ENCODE data around the gene ADRA1B. TPM values are rescaled to one million over a fixed set of nuclear protein-coding genes. Genes with fewer than 3 reads are reported as not detected.
"Not testable (repeated sequence)": the region's sequence is repeated elsewhere in the genome, so short reads cannot be mapped to it uniquely, and the experiment has no call there.

The ADRA1B gene
- total and polyA plus RNA-seq, 7 experiments from 2014 or later: 0.10 TPM; not detected in 6

DNA sequence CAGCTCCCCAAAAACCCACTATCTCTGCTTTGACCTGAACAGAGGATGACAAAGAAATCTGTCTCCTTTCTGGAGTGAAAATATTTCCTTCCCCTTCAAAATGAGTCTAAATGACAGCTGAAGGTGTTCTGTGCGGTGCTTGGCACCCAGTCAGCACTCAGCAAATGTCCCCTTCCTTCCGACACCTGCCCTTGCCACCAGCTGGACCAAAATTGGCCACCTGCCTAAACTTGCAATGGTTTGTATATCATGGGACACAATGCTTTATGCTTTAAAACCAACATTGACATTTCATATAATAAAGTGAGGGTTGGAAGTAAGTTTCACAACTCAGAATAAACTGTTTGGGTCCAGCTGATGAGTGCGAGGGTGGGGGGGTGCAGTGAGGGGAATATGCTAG, 85.2 kb downstream of the ADRA1B start:
- intact Hi-C loops (cut with micrococcal nuclease): no loop called here
- Mint-ChIP-seq H3K9me3 (no peaks in the 10 kb centered on the region), H3K4me3 (no peak overlapping the region), H3K4me1 (no peaks in the 10 kb centered on the region), H3K27me3 (peaks cover 12 to 32% (median 19%) of the 10 kb centered on the region in 5 donors), H3K36me3 (peaks cover 0 to 4% (median 0%) of the 10 kb centered on the region in 5 donors), H3K27ac (no peak overlapping the region)
- Histone ChIP-seq H3K27ac (ENCODE audit: low read depth, low read length) (no peak overlapping the region), H3K4me1 (ENCODE audit: control insufficient read depth in 2 of 2, insufficient read depth in 2 of 2, low read length in 2 of 2) (no peaks in the 10 kb centered on the region), H3K9me3 (ENCODE audit: control insufficient read depth in 2 of 3, low read length in 3 of 3) (no peaks in the 10 kb centered on the region), H3K27me3 (ENCODE audit: control insufficient read depth in 2 of 2, insufficient read depth in 2 of 2, low read length in 2 of 2) (peaks cover 0 to 3% of the 10 kb centered on the region in 2 donors), H3K36me3 (ENCODE audit: control insufficient read depth in 2 of 3, insufficient read depth in 3 of 3, low read length in 3 of 3) (no peaks in the 10 kb centered on the region), H3K4me3 (ENCODE audit: low read length) (no peak overlapping the region)
- no peak for ATAC-seq
- ChIA-PET CTCF (no interaction called here), POLR2A (no interaction called here)
- no peak for DNase-seq

- Histone ChIP-seq H3K4me1 (ENCODE audit: control insufficient read depth in 2 of 2, insufficient read depth in 2 of 2, low read length in 2 of 2) (peaks cover 9 to 13% of the 10 kb centered on the region in 2 donors), H3K27me3 (ENCODE audit: control insufficient read depth in 2 of 2, insufficient read depth in 2 of 2, low read length in 2 of 2) (no peaks in the 10 kb centered on the region), H3K9me3 (ENCODE audit: control insufficient read depth in 2 of 3, low read length in 3 of 3) (no peaks in the 10 kb centered on the region), H3K36me3 (ENCODE audit: control insufficient read depth in 2 of 3, insufficient read depth in 3 of 3, low read length in 3 of 3) (peaks cover 0 to 6% (median 0%) of the 10 kb centered on the region in 3 experiments), H3K27ac (ENCODE audit: low read depth, low read length) (no peak overlapping the region), H3K4me3 (ENCODE audit: low read length) (no peak overlapping the region)
- ATAC-seq (no peak), DNase-seq (no peak)
- ChIA-PET POLR2A (interaction anchor here (2.7 kb wide), 1 partner anchor 800 kb away, joined by 8 read pairs; no protein-coding TSS in a partner anchor), CTCF (interaction anchor here (0.7 kb wide), 1 partner anchor 332 kb away, joined by 6 read pairs; no protein-coding TSS in a partner anchor)
- Mint-ChIP-seq H3K36me3 (peaks cover 0 to 16% (median 10%) of the 10 kb centered on the region in 5 donors), H3K4me3 (peak overlapping the region in 2 of 10 donors; percentile 47 to 48), H3K27ac (peak overlapping the region in 2 of 9 donors; percentile 17 to 99), H3K9me3 (peaks cover 0 to 1% (median 0%) of the 10 kb centered on the region in 11 donors), H3K4me1 (peaks cover 19 to 35% (median 30%) of the 10 kb centered on the region in 7 donors), H3K27me3 (peaks cover 2 to 8% (median 3%) of the 10 kb centered on the region in 5 donors)
- intact Hi-C loops (cut with micrococcal nuclease): loop anchor here in 1 of 2 donors (5.0 kb wide), 1 partner anchor 670 kb away; no protein-coding TSS in a partner anchor
Observed at GRCh38 chr5:160007514-160007913, 91.2 kb downstream of the ADRA1B start.

GRCh38 chr5:160008529-160008876, 92.2 kb downstream of the ADRA1B start:
- Mint-ChIP-seq H3K4me3 (peak overlapping the region in 9 of 10 donors; percentile 10 to 99 (median 95)), H3K36me3 (peaks cover 0 to 16% (median 12%) of the 10 kb centered on the region in 5 donors), H3K4me1 (peaks cover 19 to 40% (median 31%) of the 10 kb centered on the region in 7 donors), H3K27ac (peak overlapping the region; percentile 13 to 99 (median 91))
- not testable (repeated sequence) for H3K36me3 ChIP-seq (ENCODE audit: control insufficient read depth in 2 of 3, insufficient read depth in 3 of 3, low read length in 3 of 3); H3K9me3 Mint-ChIP-seq; H3K4me3 ChIP-seq (ENCODE audit: low read length); H3K27me3 Mint-ChIP-seq; H3K9me3 ChIP-seq (ENCODE audit: control insufficient read depth in 2 of 3, low read length in 3 of 3); H3K27me3 ChIP-seq (ENCODE audit: control insufficient read depth in 2 of 2, insufficient read depth in 2 of 2, low read length in 2 of 2)
- DNase-seq (peak in 2 of 9 donors; percentile 16 to 27), ATAC-seq (peak; percentile 1)
- intact Hi-C loops (cut with micrococcal nuclease): loop anchor here in 1 of 2 donors (2.0 to 5.0 kb wide), 2 partner anchors 671 to 800 kb away; partner anchors contain the start of gene RNF145
- Histone ChIP-seq H3K4me1 (ENCODE audit: control insufficient read depth in 2 of 2, insufficient read depth in 2 of 2, low read length in 2 of 2) (peaks cover 9 to 13% of the 10 kb centered on the region in 2 donors), H3K27ac (ENCODE audit: low read depth, low read length) (peak overlapping the region; percentile 85)
- CTCF ChIA-PET: interaction anchor here (1.1 to 2.1 kb wide), 2 partner anchors 11 to 13 kb away, joined by 5 to 12 read pairs; no protein-coding TSS in a partner anchor
- POLR2A ChIA-PET: interaction anchor here (1.0 to 2.7 kb wide), 5 partner anchors 13 to 801 kb away, joined by 4 to 8 read pairs (median 6); partner anchors contain the start of genes PWWP2A and SLU7

DNA sequence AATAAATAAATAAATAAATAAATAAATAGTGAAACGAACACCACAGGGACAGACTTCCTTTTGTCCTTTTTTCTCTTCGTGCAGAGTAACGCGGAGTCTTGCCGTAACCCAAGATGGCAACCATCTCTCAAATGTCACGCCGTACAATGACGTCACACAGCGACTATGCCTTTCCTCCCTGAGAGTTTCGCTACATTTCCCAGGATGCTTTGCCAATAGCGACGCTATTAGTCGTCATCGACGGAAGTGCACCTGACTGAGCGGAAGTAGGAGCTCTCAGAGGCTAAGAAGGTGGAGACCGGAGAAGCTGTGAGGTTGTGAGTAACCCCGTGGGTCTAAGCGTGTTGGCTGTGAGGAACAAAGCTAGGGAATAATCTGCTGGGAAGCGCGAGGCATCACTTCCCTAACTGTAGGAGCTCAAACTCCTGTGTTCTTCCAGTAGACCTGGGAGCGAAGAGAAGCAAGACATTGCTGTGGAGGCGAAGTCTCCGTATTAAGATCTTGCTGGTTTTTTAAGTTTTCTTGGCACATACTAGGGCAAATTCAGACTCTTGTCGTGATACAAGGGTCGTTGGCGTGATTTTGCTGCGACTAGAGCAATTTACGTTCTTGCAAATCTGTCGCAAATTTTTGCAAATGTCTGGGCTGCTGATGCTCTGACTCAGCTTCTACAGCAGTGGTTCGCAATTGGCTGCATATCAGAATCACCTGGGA, 92.8 kb downstream of the ADRA1B start, which contains the start of gene TTC1:
TSS of gene TTC1 (plus strand) at position 263 of the 714 bp plus-strand sequence. CDS start 1,390 bp downstream, outside the sequence.
- H3K4me3 Mint-ChIP-seq: peak within 1 kb of the TSS; percentile 93 to 99 (median 96)
- H3K9me3 Mint-ChIP-seq: peaks cover 0 to 1% (median 0%) of the 10 kb centered on the region in 11 donors
- ChIA-PET POLR2A (interaction anchor here (0.8 to 2.7 kb wide), 6 partner anchors 13 to 801 kb away, joined by 3 to 8 read pairs (median 5); partner anchors contain the start of genes PWWP2A and SLU7), CTCF (interaction anchor here (1.1 to 2.1 kb wide), 2 partner anchors 11 to 13 kb away, joined by 5 to 12 read pairs; no protein-coding TSS in a partner anchor)
- peaks cover 19 to 40% (median 31%) of the 10 kb centered on the region in 7 donors for H3K4me1 Mint-ChIP-seq
- peak within 1 kb of the TSS; percentile 91 to 99 (median 97) for H3K27ac Mint-ChIP-seq
- Histone ChIP-seq H3K9me3 (ENCODE audit: control insufficient read depth in 2 of 3, low read length in 3 of 3) (no peaks in the 10 kb centered on the region), H3K4me3 (ENCODE audit: low read length) (peak within 1 kb of the TSS; percentile 84), H3K4me1 (ENCODE audit: control insufficient read depth in 2 of 2, insufficient read depth in 2 of 2, low read length in 2 of 2) (peaks cover 9 to 13% of the 10 kb centered on the region in 2 donors), H3K27ac (ENCODE audit: low read depth, low read length) (peak within 1 kb of the TSS; percentile 85), H3K27me3 (ENCODE audit: control insufficient read depth in 2 of 2, insufficient read depth in 2 of 2, low read length in 2 of 2) (no peaks in the 10 kb centered on the region), H3K36me3 (ENCODE audit: control insufficient read depth in 2 of 3, insufficient read depth in 3 of 3, low read length in 3 of 3) (peaks cover 0 to 8% (median 0%) of the 10 kb centered on the region in 3 experiments)
- peak; percentile 71 to 96 (median 91) for DNase-seq
- H3K36me3 Mint-ChIP-seq: peaks cover 0 to 16% (median 12%) of the 10 kb centered on the region in 5 donors
- peaks cover 0 to 3% (median 0%) of the 10 kb centered on the region in 5 donors for H3K27me3 Mint-ChIP-seq
- intact Hi-C loops (cut with micrococcal nuclease): loop anchor here (1.0 to 5.0 kb wide), 7 partner anchors 12 to 800 kb away; partner anchors contain the start of genes PWWP2A (in 2 of the 2), RNF145 (in 2 of the 2), SLU7 (in 2 of the 2) and UBLCP1 (in 2 of the 2)
- peak; percentile 99 for ATAC-seq

DNA sequence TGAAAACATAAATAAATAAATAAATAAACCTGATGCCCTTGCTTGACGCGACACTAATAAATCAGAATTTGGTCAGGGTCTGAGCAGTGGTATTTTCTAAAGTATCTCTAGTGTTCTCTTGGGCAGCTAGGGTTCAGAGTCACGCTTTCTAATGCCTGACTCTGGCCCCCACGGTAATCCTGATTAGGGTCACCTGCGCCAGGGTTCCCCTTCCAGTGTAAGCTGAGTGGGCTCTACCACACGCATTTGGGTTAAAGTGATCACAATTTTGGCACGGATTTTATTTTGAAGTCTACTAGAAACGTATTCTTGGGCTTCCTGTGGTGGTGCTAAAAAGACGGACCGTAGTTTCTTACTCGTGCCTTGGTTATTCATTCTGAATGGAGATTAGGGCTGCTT, 93.3 kb downstream of the ADRA1B start:
- no peak for ATAC-seq
- H3K4me1 ChIP-seq (ENCODE audit: control insufficient read depth in 2 of 2, insufficient read depth in 2 of 2, low read length in 2 of 2): peaks cover 9 to 13% of the 10 kb centered on the region in 2 donors
- Mint-ChIP-seq H3K9me3 (peaks cover 0 to 1% (median 0%) of the 10 kb centered on the region in 11 donors), H3K36me3 (peaks cover 0 to 16% (median 12%) of the 10 kb centered on the region in 5 donors), H3K4me1 (peaks cover 19 to 40% (median 31%) of the 10 kb centered on the region in 7 donors), H3K4me3 (peak overlapping the region; percentile 93 to 99 (median 96)), H3K27ac (peak overlapping the region; percentile 73 to 99 (median 97)), H3K27me3 (peaks cover 0 to 3% (median 0%) of the 10 kb centered on the region in 5 donors)
- no peaks in the 10 kb centered on the region for H3K9me3 ChIP-seq (ENCODE audit: control insufficient read depth in 2 of 3, low read length in 3 of 3)
- POLR2A ChIA-PET: interaction anchor here (0.8 to 2.7 kb wide), 8 partner anchors 12 to 802 kb away, joined by 3 to 8 read pairs (median 4); partner anchors contain the start of genes PWWP2A and SLU7
- peak in 1 of 9 donors; percentile 3 for DNase-seq
- H3K4me3 ChIP-seq (ENCODE audit: low read length): peak overlapping the region; percentile 84
- CTCF ChIA-PET: interaction anchor here (1.1 to 2.1 kb wide), 2 partner anchors 10 to 12 kb away, joined by 5 to 12 read pairs; no protein-coding TSS in a partner anchor
- H3K27ac ChIP-seq (ENCODE audit: low read depth, low read length): peak overlapping the region; percentile 85
- H3K36me3 ChIP-seq (ENCODE audit: control insufficient read depth in 2 of 3, insufficient read depth in 3 of 3, low read length in 3 of 3): peaks cover 0 to 8% (median 0%) of the 10 kb centered on the region in 3 experiments
- no peaks in the 10 kb centered on the region for H3K27me3 ChIP-seq (ENCODE audit: control insufficient read depth in 2 of 2, insufficient read depth in 2 of 2, low read length in 2 of 2)
- intact Hi-C loops (cut with micrococcal nuclease): loop anchor here (1.0 to 5.0 kb wide), 7 partner anchors 12 to 801 kb away; partner anchors contain the start of genes PWWP2A (in 2 of the 2), RNF145 (in 2 of the 2), SLU7 (in 2 of the 2) and UBLCP1 (in 2 of the 2)

- Histone ChIP-seq H3K36me3 (ENCODE audit: control insufficient read depth in 2 of 3, insufficient read depth in 3 of 3, low read length in 3 of 3) (peaks cover 0 to 21% (median 0%) of the 10 kb centered on the region in 3 experiments), H3K27ac (ENCODE audit: low read depth, low read length) (no peak overlapping the region), H3K4me1 (ENCODE audit: control insufficient read depth in 2 of 2, insufficient read depth in 2 of 2, low read length in 2 of 2) (peaks cover 9 to 13% of the 10 kb centered on the region in 2 donors), H3K9me3 (ENCODE audit: control insufficient read depth in 2 of 3, low read length in 3 of 3) (no peaks in the 10 kb centered on the region), H3K27me3 (ENCODE audit: control insufficient read depth in 2 of 2, insufficient read depth in 2 of 2, low read length in 2 of 2) (no peaks in the 10 kb centered on the region), H3K4me3 (ENCODE audit: low read length) (no peak overlapping the region)
- Mint-ChIP-seq H3K36me3 (peaks cover 0 to 21% (median 12%) of the 10 kb centered on the region in 5 donors), H3K27me3 (peaks cover 0 to 3% (median 0%) of the 10 kb centered on the region in 5 donors), H3K4me3 (peak overlapping the region in 9 of 10 donors; percentile 48 to 99 (median 70)), H3K9me3 (peaks cover 0 to 3% (median 0%) of the 10 kb centered on the region in 11 donors), H3K4me1 (peaks cover 19 to 48% (median 37%) of the 10 kb centered on the region in 7 donors), H3K27ac (peak overlapping the region in 6 of 9 donors; percentile 34 to 95 (median 63))
- ATAC-seq: no peak
- no peak for DNase-seq
- intact Hi-C loops (cut with micrococcal nuclease): no loop called here
- POLR2A ChIA-PET: interaction anchor here (1.8 kb wide), 1 partner anchor 11 kb away, joined by 4 read pairs; no protein-coding TSS in a partner anchor
- CTCF ChIA-PET: interaction anchor here (0.9 kb wide), 1 partner anchor 11 kb away, joined by 3 read pairs; no protein-coding TSS in a partner anchor
Observed at GRCh38 chr5:160011471-160011870, 95.2 kb downstream of the ADRA1B start.

Measured in naive thymus-derived CD4-positive, alpha-beta T cell (primary cell).